ENCODE data around the gene PLTP. TPM values are rescaled to one million over a fixed set of nuclear protein-coding genes. Genes with fewer than 3 reads are reported as not detected.

Gene PLTP
- total RNA-seq, 1 experiment from 2014 or later: 4.7 TPM

DNA sequence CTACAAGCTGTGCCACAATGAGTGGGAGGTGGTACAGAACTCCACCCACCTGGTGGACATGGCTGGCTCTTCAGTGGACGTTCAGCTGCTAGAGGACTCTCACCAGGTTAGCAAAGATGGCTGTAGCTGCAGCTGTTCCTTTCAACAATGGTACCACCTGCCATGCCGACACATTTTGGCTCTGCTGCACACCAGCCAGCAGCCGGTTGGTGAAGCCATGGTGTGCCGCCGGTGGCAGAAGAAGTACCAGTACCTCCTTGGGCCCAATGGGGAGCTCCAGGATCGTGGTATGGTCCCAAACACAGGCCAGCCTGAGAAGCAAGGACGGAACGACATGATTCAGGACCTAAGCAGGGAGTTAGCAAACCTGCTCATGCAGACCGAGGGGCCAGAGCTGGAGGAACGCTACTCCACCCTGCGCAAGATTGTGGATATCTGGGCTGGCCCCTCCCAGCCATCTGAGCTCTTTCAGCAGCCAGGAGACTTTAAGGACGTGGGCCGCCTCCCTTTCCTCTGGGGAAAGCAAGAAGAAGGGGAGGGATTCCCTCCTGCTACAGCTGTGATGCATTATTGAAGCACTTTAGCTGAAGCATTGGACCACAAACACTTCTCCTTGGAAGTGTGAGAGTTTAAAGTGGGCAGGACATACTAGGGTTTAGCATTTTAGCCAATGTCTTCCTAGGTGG is 33.7 kb downstream of the PLTP start:
- POLR2A ChIA-PET: no interaction called here
- BruUV-seq (replicated peaks): no TSS peak
- no peak overlapping the region for H3K4me2 ChIP-seq (ENCODE audit: low read length)
- no peaks in the 10 kb centered on the region for H3K9me2 ChIP-seq (ENCODE audit: insufficient read depth)
- intact Hi-C loops (cut with micrococcal nuclease): no loop called here
- H3K9ac ChIP-seq (ENCODE audit: low read length): no peak overlapping the region
- peaks cover 3 to 10% of the 10 kb centered on the region in 2 experiments; a peak in 1 of 4 replicates for H3K36me3 ChIP-seq (ENCODE audit: control insufficient read depth in 1 of 2, insufficient read depth in 2 of 2, low read length in 2 of 2)
- H3K4me3 ChIP-seq (replicated peaks in 1 of 2; ENCODE audit: low read depth in 1 of 2, low read length in 2 of 2): no peak overlapping the region
- 0 out of 4 replicates have a peak, but pooled peaks cover 0 to 8% of the 10 kb centered on the region in 2 experiments for H3K4me1 ChIP-seq (ENCODE audit: control insufficient read depth in 1 of 2, insufficient read depth in 2 of 2, low read length in 2 of 2)
- H2AFZ ChIP-seq (ENCODE audit: low read depth, low read length, poor library complexity, severe bottlenecking): no peak overlapping the region
- H3K9me3 ChIP-seq (ENCODE audit: control insufficient read depth in 1 of 2, insufficient read depth in 1 of 2, low read depth in 1 of 2, low read length in 2 of 2): no peaks in the 10 kb centered on the region
- TF ChIP-seq SIN3A (IDR thresholded peaks at IDR 0.05; ENCODE audit: low read depth): no peak
- TF ChIP-seq ZFX (IDR thresholded peaks at IDR 0.05): no peak
- no peak for TF ChIP-seq POLR2A (IDR thresholded peaks at IDR 0.05; ENCODE audit: borderline replicate concordance, extremely low read depth, insufficient read depth, insufficient read length)
- TF ChIP-seq, protein P1, sequence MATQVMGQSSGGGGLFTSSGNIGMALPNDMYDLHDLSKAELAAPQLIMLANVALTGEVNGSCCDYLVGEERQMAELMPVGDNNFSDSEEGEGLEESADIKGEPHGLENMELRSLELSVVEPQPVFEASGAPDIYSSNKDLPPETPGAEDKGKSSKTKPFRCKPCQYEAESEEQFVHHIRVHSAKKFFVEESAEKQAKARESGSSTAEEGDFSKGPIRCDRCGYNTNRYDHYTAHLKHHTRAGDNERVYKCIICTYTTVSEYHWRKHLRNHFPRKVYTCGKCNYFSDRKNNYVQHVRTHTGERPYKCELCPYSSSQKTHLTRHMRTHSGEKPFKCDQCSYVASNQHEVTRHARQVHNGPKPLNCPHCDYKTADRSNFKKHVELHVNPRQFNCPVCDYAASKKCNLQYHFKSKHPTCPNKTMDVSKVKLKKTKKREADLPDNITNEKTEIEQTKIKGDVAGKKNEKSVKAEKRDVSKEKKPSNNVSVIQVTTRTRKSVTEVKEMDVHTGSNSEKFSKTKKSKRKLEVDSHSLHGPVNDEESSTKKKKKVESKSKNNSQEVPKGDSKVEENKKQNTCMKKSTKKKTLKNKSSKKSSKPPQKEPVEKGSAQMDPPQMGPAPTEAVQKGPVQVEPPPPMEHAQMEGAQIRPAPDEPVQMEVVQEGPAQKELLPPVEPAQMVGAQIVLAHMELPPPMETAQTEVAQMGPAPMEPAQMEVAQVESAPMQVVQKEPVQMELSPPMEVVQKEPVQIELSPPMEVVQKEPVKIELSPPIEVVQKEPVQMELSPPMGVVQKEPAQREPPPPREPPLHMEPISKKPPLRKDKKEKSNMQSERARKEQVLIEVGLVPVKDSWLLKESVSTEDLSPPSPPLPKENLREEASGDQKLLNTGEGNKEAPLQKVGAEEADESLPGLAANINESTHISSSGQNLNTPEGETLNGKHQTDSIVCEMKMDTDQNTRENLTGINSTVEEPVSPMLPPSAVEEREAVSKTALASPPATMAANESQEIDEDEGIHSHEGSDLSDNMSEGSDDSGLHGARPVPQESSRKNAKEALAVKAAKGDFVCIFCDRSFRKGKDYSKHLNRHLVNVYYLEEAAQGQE (IDR thresholded peaks at IDR 0.05; ENCODE audit: low read depth): no peak
- DNase-seq (ENCODE audit: low read depth, low spot score): no peak
- peaks cover 16% of the 10 kb centered on the region for H3K79me2 ChIP-seq (ENCODE audit: insufficient read depth, low read length)
- RAD21 ChIA-PET (ENCODE audit: low non-redundant PET in 1 of 2, low total read pairs in 2 of 2, uncharacterized antibody in 2 of 2, unreplicated experiment in 2 of 2): no interaction called here
- no peaks in the 10 kb centered on the region for H3K27me3 ChIP-seq (ENCODE audit: insufficient read depth, low read length)
- no peaks in the 10 kb centered on the region for H4K20me1 ChIP-seq (ENCODE audit: insufficient read depth)
- ATAC-seq: no peak
- H3K27ac ChIP-seq (ENCODE audit: low read depth, low read length): no peak overlapping the region
- CTCF ChIA-PET: no interaction called here

- ChIA-PET POLR2A (interaction anchor here (0.7 kb wide), 1 partner anchor 76 kb away, joined by 3 read pairs; no protein-coding TSS in a partner anchor), RAD21 (ENCODE audit: low non-redundant PET in 1 of 2, low total read pairs in 2 of 2, uncharacterized antibody in 2 of 2, unreplicated experiment in 2 of 2) (no interaction called here), CTCF (no interaction called here)
- Histone ChIP-seq H3K36me3 (ENCODE audit: control insufficient read depth in 1 of 2, insufficient read depth in 2 of 2, low read length in 2 of 2) (no peaks in the 10 kb centered on the region), H3K9me2 (ENCODE audit: insufficient read depth) (no peaks in the 10 kb centered on the region), H3K9ac (ENCODE audit: low read length) (no peak overlapping the region), H4K20me1 (ENCODE audit: insufficient read depth) (no peaks in the 10 kb centered on the region), H3K27me3 (ENCODE audit: insufficient read depth, low read length) (no peaks in the 10 kb centered on the region), H3K27ac (ENCODE audit: low read depth, low read length) (no peak overlapping the region), H3K79me2 (ENCODE audit: insufficient read depth, low read length) (no peaks in the 10 kb centered on the region), H3K4me3 (replicated peaks in 1 of 2; ENCODE audit: low read depth in 1 of 2, low read length in 2 of 2) (no peak overlapping the region), H3K4me1 (ENCODE audit: control insufficient read depth in 1 of 2, insufficient read depth in 2 of 2, low read length in 2 of 2) (no peaks in the 10 kb centered on the region), H3K9me3 (ENCODE audit: control insufficient read depth in 1 of 2, insufficient read depth in 1 of 2, low read depth in 1 of 2, low read length in 2 of 2) (no peaks in the 10 kb centered on the region), H3K4me2 (ENCODE audit: low read length) (no peak overlapping the region), H2AFZ (ENCODE audit: low read depth, low read length, poor library complexity, severe bottlenecking) (no peak overlapping the region)
- BruUV-seq (replicated peaks): no TSS peak
- no peak for DNase-seq (ENCODE audit: low read depth, low spot score)
- intact Hi-C loops (cut with micrococcal nuclease): no loop called here
- ATAC-seq: no peak
- TF ChIP-seq POLR2A (IDR thresholded peaks at IDR 0.05; ENCODE audit: borderline replicate concordance, extremely low read depth, insufficient read depth, insufficient read length): no peak
- TF ChIP-seq, protein P1 (IDR thresholded peaks at IDR 0.05; ENCODE audit: low read depth): no peak
- no peak for TF ChIP-seq RAD21 (IDR thresholded peaks at IDR 0.05; ENCODE audit: low read depth)
- TF ChIP-seq POLR2AphosphoS5 (IDR thresholded peaks at IDR 0.05; ENCODE audit: low read depth, low read length): no peak
- TF ChIP-seq FOSL1 (IDR thresholded peaks at IDR 0.05; ENCODE audit: low read depth): no peak
- TF ChIP-seq TCF7L2 (IDR thresholded peaks at IDR 0.05; ENCODE audit: borderline replicate concordance, extremely low read depth, insufficient read depth, insufficient read length): no peak
- TF ChIP-seq EGR1 (IDR thresholded peaks at IDR 0.05; ENCODE audit: low read depth): no peak
- no peak for TF ChIP-seq ELF1 (IDR thresholded peaks at IDR 0.05; ENCODE audit: borderline replicate concordance, low read depth)
- no peak for TF ChIP-seq EZH2 (IDR thresholded peaks at IDR 0.05)
Measured at GRCh38 chr20:45874576-45874975, 37.4 kb downstream of the PLTP start.

Measured in HCT116 (cell line).